Midbrain (tissue), 1 donor: ENCODE results near the gene GRIK3.
"Not testable (repeated sequence)": the region's sequence is repeated elsewhere in the genome, so short reads cannot be mapped to it uniquely, and the experiment has no call there.

Experiments
- DNase-seq: peaks from one replicate; lab custom pipeline; 2025; lab: John Stamatoyannopoulos, UW

The GRIK3 gene

DNA sequence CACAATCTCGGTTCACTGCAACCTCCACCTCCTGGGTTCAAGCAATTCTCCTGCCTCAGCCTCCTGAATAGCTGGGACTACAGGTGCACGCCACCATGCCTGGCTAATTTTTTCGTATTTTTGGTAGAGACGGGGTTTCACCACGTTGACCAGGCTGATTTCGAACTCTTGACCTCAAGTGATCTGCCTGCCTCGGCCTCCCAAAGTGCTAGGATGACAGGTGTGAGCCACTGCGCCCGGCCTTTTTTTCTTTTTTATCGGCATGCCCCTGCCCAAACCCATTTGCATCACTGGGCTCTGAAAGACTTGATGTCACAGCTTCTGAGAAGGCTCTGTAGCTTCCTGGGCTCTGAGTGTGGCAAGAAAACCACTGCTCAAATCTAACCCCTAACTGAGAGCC lies 125.0 kb downstream of the GRIK3 start:
- DNase-seq = not testable (repeated sequence)

DNA sequence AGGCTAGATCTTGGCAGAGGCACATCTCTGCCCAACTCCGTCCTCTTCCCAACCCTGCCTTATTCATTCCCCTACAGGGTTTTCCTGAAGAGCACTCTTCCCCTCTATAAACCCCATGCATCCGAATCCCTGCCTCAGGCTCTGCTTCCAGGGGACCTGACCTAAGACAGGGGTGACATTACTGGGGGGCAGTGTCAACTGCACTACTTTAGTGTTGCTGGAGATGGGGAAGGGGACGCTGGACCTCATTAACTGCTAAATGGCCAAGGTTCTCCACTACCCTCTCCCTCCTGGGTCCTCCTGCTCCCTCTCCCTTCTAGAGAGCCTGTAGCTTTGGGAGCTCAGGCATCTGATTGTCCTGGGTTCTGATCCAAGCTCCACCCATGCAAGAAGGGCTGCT lies 126.2 kb downstream of the GRIK3 start:
- DNase-seq = no peak

DNA sequence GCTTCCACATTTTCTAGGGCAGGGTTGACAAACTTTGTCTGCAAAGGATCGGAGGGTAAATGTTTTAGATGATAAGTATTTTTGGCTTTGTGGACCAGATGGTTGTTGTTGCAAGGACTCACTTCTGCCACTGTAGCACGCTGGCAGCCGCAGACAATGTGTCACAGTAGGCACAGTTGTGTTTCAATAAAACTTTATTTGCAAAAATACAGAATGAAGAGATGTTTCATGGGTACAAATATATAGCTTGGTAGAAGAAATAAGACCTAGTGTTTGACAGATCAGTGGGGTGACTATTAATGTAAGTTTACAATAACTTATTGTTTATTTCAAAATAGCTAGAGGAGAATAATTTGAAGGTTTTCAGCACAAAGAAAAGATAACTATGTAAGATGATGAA lies 127.8 kb downstream of the GRIK3 start:
- DNase-seq = no peak

DNA sequence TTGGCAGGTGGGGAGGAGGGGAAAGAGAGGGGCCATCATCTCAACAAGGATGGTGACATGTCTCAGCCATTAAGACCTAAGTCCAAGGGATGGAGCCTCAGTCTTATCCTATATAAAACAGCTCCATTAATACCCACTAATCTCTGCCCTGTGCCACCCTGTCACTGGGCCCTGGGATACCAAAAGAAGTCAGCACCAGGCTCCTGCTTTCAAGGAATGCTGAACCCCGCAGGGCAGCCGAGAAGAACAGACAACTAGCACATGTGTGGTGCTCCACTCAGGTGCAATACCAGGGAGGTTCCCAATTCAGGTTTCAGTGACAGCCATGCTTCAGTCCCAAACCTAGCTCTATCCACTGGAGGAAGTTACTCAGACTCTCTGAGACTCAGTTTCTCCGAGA lies 128.4 kb downstream of the GRIK3 start:
- no peak for DNase-seq

GRCh38 chr1:36900128-36900527 lies 134.2 kb downstream of the GRIK3 start:
- no peak for DNase-seq

DNA sequence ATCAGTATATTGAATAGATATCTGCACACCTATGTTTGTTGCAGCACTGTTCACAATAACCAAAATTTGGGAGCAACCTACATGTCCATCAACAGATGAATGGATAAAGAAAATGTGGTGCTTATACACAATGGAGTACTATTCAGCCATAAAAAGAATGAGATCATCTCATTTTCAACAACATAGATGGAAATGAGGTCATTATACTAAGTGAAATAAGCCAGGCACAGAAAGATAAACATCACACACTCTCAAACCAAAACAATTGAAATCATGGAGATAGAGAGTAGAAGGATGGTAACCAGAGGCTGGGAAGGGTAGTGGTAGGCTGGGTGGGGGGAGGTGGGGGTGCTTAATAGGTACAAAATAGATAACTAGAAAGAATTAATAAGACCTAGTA lies 136.5 kb downstream of the GRIK3 start:
- DNase-seq = not testable (repeated sequence)

GRCh38 chr1:36894824-36895223 lies 139.5 kb downstream of the GRIK3 start:
- no peak for DNase-seq

- no peak for DNase-seq
Measured at GRCh38 chr1:36890776-36891175, 143.5 kb downstream of the GRIK3 start.

- no peak for DNase-seq
Measured at GRCh38 chr1:36889478-36890226, 144.7 kb downstream of the GRIK3 start.

GRCh38 chr1:36888811-36889477 lies 145.4 kb downstream of the GRIK3 start:
- no peak for DNase-seq

DNA sequence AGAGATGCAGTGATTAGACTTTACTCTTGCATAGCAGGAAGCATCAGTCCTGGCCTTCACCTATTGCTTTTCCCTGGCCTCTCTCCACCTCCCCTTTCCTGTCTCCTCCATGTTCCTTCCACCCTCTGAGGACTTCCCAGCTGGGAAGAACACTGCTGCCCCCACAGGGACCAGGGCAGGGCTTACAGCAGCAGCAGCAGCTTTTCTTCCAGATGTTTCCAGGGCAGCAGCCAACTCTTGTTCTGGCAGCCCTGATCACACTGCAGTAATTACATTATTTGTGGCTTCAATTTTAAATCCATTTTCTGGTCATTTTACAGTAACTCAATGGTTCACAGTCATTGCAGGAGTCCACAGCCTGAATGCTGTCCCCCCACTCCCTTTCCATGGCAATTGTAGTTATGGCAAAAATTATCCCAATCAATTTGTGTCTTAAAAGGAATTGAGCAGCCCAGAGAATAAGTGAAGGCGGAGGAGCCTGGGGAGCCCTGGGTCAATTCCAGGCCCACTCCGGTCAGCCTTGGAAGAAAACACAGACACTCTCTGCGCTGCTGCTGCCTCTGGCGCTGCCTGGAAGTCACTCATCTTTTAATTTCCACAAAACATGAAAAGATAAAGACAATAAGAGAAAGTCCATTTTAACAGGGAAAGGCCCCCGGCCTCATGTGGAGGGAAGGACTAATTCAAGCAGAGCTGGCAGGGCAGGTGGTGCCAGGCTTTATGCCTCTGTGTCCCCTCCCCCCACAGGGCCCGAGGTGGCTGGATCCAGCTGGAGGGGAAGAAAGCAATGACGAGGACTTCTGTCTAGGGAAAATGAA lies 148.6 kb downstream of the GRIK3 start:
- DNase-seq = no peak

- DNase-seq = no peak
Measured at GRCh38 chr1:36884801-36885200, 149.5 kb downstream of the GRIK3 start.

DNA sequence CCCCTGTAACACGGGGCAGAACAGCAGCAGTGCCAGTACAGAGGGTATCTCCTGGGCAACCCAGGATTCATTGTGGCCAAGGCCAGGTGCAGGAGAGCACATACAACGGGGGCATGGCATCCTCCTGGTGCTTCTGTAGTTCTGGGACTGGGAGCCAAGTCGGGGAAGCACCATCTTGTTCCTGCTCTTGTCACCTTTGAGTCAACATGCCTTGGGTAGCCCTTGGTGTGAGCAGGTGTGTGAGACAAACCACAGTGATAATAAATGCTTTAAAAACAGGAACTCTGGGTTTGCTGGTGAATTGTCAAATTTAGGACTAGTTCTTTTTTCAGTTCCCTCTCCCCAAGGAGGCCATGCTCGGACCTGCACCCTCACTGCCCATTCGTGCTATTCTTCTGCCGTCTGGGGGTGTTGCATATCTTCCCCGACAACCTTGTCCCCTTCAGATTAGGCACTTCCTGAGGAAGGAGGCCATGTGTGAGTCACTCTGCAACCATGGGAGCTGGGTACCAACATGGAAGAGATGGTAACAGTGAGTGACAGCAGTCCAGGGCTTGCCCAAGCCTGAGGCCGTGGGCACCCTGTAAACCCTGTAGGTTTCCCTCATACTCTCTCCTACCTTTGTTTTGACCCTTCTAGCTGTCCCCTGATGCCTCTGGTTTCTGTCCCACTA lies 150.2 kb downstream of the GRIK3 start:
- no peak for DNase-seq

DNA sequence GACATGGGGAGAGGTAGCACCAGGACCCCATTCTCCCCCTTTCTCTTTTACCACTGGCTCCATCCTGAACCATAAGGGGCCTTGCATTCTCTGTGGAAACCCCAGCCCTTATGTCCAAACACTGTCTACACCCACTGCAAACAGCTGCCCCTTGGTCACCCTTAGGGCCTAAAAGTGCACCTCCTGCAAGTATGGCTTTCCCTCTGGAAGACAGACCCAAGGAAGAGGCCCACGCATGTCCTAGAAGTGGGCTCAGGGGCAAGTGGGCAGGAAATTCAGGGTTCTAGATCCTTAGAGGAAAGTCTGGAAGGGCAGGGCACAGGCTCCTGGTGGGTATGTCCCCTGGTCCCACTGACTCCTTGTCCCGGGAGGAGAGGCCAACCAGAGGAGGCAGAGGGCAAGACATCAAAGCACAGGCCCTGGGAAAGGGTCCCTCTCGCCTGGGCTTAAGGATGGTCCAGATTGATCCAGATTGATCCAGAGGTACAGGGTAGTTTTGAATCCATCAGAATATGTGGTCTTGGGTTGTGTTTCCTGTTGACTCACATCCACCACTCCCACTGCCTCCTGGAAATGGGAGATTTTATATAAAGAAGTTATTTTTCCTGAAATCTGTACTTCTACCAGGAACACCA lies 150.9 kb downstream of the GRIK3 start:
- DNase-seq = no peak

- no peak for DNase-seq
Measured at GRCh38 chr1:36882536-36883285, 151.6 kb downstream of the GRIK3 start.

DNA sequence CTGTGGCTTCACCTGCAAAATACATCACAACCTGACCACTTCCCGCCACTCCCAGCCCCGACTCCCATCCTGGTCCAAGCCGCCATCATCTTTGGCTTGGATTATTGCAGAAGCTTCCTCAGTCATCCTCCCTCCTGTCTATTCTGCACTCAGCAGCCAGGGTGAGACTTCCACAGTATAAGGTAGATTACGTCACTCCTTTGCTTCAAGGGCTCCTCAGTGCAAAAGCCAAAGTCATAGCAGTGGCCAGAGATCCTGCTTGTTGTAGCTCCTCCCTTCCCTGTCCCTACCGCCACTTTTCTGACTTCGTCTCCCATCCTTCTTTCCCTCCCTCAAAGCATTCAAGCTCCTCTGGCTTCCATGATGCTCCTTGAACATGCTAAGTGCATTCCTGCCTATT lies 152.8 kb downstream of the GRIK3 start:
- DNase-seq = no peak

DNA sequence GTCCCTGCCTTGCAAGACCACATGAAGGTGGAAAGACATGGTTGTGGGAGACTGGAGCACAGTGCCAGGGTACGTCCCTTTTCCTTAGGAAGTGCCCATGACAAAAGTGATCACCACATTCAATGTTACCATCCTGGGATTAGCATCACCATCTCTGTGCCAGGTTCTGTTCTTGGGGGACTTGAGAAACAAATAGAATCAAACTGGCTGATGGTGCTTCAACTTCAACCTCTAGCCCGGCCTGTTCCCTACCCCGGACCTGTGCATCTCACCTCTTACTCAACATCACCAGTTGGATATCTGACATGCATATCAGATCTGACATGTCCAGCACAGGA lies 153.3 kb downstream of the GRIK3 start:
- DNase-seq = no peak

DNA sequence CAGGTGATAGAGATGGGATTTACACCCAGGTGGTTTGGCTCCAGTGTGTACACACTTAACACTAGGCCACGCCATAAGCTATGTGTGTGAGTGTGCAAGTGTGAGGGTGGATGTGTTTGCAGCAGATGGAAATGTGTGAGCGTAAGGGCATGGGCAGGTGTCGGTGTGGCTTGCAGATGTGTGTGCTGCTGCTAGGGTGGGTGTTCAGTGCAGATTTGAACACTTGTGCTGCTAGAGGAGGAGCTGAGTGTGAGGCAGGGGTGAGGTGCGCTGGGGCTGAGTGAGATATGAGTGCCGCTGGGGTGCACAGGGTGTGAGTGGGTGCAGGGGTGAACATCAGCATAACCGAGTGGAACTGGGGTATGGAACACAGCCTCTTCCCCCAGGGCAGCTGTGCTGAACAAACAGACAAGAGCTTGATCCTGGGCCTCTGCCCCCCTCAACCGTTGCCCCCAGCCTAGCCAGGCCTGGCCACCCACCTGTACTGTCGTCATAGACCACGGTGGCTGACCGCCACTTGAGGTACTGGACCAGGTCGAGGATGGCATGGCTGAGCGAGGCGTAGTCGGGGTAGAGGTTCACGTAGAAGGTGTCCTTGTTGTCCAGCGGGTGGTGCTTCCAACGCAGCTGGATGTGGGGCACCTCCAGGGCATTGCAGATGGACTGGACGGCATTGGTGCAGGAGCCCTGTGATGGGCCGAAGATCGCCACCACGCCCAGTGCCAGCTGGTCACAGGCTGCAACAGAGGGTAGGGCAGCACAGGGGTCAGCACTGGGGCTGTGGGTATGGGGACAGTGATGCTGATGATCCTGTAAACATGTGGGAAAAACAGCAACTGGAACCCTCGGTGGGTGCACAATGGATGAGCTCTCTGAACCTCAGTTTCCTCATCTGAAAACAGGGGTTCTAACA lies 153.9 kb downstream of the GRIK3 start:
- DNase-seq = no peak

- DNase-seq = no peak
Measured at GRCh38 chr1:36879613-36880012, 154.7 kb downstream of the GRIK3 start.

- no peak for DNase-seq
Measured at GRCh38 chr1:36876990-36877389, 157.3 kb downstream of the GRIK3 start.
